GM19239 (cell line): ENCODE results near the gene PEX14.

Experiments
- DNase-seq: peaks from one replicate; pipeline ENCODE4 v3.0.0; 2011; ENCODE audit warnings: low spot score; ENCODE audit not compliant: insufficient read length
- FAIRE-seq: peaks from 2 replicates; lab custom pipeline; 2011; peaks lifted over from hg19 to GRCh38; lab: Jason Lieb, UNC

The PEX14 gene

DNA sequence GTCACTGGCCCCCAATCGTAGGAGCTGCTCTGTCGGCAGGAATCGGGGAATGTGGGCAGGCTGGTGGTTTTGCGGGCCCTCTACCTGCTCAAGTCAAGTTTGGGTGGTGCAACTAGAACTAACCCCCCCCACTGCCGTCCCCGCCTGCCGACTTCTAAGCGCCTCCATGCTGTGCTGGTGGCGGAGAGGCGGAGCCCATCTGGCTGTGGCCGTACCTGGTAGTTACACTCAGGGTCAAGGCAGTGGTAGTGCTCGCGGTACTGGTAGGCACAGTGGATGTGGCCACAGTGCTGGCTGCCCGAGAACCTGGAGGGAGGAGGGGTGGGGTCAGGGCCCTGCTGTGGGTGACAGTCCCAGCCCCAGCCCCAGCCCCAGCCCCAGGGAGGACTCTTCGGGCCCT is 181.7 kb downstream of the PEX14 start:
- FAIRE-seq (no peak), DNase-seq (no peak)

DNA sequence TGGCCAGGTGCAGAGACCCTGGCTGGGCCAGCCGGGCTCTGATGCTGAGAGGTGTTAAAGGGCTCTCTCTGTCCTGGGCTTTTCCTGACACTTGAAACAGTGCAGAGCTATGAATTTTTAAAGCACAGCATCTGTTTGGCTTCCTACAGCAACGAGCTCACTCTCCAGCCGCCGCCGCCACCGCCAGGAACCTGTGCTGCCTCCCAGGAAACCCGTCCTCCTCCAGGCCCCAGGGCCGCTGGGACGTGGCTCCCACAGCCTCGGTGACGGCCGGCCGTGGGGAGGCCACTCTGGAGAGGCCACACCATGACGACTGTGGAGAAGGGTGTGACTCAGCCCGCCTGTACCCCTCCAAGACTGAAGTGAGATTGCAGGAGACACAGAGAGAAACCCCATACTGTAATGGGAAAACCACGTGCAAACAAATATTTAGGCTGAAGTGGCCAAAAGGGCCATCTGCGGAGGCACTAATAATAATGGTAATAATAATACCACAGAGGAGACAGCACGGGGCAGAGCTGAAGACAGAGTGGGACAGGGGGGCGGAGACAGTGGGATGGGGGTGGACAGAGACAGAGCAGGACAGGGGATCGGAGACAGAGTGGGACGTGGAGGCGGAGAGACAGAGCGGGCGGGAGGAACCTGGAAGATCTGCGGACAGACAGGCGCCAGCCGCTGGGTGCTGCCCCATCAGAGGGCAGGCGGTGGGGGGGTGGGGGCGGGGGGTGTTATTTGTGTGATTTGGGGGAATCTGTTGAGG is 182.5 kb downstream of the PEX14 start:
- DNase-seq (no peak), FAIRE-seq (no peak)

DNA sequence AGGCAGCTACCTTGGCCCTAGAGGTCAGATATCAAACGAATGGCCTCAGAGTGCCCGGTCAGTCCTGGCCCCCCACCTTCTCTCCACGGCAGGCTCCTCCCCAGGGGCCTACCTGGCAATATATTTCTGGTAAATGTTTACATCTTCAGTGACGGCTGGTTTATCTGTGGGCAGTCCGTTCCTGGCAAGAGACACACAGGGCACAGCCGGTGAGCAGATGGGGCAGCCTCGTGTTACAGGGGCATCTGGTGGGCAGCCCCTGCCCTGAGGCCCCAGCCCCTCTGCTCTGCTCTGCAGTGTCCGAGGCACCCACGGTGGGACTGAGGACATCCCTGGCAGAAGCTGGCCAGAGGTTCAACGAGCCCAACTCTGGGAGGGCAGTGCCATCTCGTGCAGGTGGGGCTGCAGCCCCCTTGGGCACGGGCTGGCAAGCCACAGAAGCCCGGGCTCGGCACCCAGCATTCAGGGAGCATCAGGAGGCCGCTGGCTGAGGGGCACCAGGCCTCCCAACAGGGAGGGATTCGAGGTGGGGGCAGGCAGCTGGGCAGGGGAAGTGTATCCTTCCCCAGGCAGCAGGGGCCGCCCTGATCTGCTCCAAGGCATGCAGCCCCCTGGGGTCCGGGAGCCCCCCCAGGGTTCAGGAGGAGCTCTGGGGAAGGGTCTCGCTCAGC is 183.8 kb downstream of the PEX14 start:
- FAIRE-seq = no peak

DNA sequence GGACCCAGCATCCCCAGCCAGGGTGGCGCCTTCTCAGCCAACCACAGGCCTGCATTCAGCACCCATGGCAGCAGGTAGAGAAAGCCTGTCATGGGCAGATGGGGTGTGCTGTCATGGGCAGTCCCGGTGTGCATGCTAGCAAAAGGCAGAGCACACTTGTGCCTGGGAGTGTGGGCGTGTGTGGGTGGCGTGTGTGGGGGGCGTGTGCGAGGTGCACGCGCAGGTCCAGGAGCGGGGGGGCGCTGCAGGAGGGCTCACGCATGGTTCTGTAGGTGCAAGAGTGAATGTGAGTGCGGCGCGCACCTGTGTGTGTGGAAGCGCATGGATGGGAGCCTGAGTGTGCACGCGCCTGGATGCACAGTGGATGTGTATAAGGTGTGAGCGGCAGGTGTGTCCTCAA is 184.5 kb downstream of the PEX14 start:
- no peak for DNase-seq
- FAIRE-seq = no peak

More for the DNA sequence above, 183.8 kb downstream of the PEX14 start:
- no peak for DNase-seq

DNA sequence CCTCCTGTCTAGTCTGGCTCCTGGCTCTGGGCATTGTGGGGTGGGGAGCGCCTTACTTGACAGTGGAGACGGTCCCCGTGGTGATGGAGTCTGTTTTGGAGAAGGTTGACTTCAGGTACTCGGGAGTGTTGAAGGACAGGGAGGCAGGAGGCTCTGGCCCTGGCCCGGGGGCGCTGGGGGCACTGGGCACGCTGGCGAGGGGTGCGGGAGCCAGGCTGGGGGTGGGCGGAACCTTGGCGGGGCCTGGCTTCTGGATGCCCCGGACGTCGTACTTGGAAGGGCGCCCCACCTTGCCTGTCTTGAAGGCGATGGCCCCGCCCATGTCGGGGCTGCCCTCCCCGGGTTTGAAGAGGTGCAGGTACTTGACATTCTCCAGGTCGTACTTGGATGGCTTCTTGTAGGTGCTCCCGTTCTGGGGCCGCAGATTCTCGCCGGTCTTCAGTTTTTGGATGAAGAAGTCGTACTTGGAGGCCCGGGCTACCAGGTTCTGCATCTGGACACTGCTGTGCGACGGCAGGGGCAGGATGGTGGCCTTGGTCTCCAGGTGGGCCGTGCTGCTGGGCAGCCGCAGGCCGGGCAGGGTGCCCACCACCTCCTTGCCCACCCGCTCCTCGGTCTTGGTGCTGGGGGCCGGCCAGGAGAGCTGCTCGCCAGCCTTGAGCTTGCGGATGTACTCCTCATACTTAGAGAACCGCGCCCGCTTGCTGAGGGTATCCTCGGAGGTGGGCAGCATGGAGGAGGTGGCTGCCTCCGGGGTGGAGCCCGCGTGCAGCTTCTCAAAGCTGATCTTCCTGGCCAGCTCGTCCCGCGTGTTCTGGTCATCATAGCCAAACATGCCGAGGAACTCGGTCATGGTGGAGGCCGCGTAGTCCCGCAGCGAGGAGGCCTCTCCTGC is 185.1 kb downstream of the PEX14 start:
- FAIRE-seq (no peak), DNase-seq (no peak)

DNA sequence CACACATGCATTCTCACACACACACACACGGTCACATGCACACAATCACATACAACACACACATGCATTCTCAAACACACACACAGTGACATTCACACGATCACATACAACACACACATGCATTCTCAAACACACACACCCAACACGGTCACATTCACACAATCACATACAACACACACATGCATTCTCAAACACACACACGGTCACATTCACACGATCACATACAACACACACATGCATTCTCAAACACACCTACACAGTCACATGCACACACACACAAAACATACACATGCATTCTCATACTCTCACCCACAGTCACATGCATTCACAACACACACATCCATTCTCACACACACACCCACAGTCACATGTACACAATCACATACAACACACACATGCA is 186.7 kb downstream of the PEX14 start:
- FAIRE-seq (no peak), DNase-seq (no peak)

DNA sequence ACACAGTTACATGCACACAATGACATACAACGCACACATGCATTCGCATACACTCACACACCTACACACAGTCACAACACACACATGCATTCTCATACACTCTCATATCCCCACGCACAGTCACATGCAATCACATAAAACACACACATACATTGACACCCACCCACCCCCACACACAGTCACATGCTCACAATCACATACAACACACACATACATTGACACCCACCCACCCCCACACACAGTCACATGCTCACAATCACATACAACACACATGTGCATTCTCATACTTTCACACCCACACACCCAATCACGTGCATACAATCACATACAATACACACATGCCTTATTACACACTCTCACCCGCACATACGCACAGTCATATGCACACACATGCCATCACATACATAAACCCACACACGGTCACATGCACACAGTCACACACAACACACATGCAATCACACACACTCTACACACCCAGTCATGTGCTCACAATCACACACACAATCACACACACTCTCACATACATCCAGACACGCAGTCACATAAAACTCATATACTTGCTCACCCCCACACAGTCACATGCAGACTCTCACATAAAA is 187.4 kb downstream of the PEX14 start:
- DNase-seq (no peak), FAIRE-seq (no peak)

DNA sequence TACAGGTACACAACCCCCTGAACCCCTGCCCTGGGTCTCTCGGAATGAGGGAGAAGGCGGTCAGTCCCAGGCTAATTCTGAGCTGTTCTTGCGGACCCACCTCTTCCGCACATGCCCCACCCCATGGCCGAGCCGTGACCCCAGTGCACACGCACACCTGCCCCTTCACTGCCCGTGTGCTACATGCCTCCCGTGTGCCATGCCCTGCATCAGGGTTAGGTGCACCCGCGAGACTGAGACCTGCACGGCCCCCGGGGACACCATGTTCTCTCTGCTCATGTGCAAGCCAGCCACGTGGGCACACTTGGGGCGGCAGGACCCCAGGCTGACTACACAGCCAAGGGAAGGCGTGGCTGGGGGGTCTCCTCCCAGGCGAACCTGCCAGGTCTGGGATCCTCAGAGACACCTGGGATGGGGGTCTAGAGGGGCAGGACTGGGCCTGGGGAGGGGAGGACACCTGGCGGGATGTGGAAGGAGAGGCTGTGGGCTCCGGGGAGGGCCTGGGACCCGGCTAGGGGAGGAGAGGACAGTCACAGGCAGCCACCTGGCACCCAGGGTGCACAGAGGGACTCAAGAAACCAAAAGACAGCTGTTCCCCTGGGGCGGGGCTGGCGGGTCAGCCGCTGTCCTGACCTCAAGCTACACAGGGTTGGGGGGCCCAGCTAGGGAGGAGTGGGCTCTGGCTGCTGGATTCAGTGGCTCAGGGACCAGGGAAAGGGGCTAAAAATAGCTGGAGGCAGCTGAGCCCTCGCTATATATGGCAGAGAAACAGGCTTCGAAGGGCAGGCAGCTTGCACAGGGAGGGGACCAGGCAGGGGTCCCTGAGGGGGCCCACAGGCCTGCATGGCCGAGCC is 188.3 kb downstream of the PEX14 start:
- DNase-seq = no peak
- FAIRE-seq = no peak

DNA sequence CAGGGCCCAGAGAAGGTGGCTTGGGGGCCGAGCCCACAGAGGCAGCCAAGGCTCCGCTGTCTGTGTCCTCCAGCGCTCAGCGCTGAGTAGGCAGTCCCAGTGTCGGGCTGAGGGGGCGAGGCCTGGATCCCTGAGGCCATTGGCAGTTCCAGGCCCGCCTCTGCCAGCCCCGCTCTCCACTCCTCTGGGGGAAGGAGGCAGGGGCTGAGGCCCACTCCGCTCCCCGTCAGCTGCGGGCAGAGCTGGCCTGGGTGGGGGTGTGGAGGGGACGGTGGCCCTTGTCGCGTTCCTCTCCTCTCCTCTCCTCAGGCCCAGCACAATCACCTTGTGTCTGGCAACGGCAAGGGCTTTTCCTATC is 188.9 kb downstream of the PEX14 start:
- FAIRE-seq (no peak), DNase-seq (no peak)

DNA sequence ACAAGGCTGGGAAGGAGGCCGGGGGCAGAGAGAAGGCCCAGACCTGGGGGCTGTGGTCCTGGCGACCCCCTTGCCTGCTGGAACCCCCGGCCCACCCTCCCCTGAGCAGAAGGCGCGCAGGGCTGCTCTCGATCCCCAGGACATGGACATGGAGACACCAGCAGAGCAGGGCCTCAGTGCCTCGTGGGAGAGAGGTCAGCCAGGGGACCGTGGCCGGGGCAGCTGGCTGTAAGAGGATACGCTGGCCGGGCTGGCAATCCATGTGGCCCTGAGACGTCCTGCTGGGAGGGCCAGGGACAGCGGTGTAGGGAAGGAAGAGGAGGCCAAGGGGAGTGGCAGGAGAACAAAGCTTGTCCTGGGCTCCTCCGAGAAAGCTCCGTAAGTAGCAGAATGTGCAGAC is 189.5 kb downstream of the PEX14 start:
- no peak for FAIRE-seq
- no peak for DNase-seq

DNA sequence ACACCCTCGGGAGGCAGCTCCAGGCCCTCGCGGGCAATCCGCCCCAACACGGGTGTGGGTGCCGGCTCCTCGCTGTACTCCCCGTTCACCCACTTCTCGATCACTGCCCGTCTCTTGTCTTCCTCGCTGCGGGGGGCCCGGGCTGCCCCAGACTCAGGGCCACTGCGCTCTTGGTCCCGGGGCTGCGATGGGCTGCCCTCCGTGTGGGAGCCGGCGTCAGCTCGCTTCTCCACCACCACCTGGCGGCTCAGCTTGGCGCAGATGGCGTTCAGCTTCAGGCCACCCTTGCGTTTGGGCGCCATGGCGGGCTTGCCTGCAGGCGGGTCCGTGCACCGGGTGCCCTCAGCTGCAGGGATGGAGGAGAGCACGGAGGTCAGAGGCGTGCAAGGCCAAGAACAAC is 190.5 kb downstream of the PEX14 start:
- DNase-seq (no peak), FAIRE-seq (no peak)

DNA sequence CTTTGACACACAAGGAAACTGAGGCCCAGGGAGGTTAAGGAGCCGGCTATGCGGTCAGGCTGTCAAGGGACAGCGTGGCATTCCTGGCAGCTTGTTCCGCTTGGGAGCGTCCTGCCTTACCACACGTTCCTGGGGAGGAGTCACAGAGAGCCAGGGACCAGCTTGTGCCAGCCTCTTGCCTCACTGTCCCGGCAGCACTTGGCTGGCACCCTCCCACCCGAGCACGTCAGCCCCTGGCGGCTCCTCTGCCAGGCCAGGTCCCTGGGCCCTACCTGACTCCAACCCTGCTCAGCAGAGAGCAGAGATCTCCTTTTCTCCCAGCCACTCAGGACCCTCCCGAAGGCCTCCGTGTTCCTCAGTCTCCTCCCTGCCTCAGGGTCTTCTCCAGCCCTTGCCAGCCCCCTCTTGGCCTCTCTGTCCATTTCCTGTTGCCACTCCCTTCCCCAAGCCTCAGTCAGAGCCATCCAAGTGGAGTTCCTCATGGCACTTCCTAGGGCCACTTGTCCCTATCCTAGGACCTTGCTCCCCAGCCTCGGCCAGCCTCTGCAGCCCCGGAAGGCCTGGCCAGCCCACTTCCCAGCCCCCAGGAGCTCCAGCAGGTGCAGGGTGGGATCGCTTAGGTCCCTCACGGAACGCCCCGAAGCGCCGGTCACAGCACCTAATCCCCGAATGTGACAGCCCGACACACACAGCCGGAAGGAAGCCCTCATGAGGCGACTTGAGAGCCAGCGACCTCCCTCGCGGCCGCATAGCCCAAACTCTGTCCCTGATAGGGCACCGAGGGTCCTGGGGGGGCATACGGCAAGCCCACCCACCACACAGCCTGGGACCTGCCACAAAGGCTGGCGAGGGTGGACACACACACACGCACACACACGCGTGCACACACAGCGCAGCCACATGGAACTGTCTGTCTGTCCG is 191.4 kb downstream of the PEX14 start:
- FAIRE-seq = no peak

DNA sequence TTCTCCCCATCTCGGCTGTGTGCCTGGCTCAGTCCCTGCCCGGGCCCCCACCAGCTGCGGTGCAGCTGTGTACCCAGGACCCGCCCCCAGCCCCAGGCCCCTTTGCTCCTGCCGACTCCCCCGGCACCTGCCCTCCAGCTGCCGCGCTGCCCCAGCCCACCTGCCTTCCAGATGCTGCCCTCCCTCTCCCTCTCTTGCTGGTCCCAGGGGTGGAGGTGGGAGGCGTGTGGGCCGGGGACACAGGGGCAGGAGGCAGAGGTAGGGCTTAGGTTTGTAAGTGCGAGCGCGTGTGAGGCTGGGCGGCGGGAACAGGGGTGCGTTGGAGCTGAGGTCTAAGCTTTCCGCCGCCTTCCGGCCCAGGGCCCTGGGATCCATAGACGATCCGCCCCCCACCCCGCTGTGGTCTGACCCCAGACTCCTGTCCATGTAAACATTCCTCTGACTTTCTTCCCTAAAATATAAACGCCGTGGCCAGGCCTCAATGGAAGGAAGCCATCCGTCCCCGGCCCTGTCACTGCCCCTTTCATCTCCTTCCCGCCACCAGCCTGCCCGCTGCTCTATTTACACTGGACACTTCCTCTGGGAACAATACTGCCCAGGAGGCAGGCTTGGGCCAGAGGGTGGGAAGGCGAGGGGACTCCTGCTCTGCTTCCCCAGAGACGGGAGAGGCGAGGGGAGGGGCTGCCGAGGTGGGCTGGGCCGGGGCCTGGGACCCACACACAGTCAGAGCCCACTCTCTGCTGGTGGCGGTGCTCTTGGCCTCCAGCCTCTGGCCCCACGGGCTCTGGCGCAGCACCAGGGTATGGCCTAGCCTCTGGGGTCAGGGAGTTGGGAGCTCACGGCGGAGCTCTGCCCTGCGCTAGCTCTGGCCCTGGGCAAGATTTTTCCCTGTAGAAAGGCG is 193.4 kb downstream of the PEX14 start:
- DNase-seq (no peak), FAIRE-seq (no peak)

More for the DNA sequence above, 191.4 kb downstream of the PEX14 start:
- DNase-seq = no peak

DNA sequence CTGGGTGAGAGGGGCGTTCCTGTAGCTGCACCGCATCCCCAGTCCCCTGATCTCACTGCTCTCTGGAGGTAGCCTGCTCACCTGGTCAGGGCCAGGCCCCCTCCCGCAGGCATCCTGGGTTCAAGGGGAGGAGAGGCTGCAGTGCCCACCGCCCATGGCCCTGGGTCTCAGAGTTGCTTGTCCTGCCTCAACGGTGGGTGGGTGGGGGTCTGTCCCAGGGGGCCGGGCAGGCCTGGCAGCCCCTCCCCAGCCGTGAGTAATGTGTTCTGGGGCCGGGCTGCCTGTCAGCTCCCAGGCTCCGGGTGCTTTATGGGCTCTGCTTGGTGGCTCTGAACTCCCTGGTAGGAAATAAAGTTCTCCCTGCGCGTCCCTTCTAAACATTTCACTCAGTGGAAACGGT is 194.8 kb downstream of the PEX14 start:
- DNase-seq = no peak
- no peak for FAIRE-seq

DNA sequence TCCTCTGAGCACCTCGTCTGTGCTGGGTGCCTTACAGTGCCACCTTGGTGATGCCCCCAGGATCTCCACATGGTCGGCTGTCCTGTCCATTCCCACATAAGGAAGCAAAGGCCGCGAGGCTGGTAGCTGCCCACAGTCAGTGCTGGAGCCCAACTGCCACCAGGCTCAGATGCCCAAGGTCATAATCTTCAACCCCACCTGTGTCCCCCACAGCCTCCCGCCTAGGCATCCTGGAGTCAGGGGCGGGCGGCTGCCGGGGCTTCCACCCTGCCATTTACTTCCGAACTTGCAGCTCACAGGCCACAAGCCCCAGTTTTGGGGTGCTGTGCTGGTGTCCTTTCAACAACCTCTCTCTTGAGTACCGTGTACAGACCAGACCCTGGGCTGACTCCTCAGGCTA is 195.4 kb downstream of the PEX14 start:
- FAIRE-seq = no peak
- no peak for DNase-seq

DNA sequence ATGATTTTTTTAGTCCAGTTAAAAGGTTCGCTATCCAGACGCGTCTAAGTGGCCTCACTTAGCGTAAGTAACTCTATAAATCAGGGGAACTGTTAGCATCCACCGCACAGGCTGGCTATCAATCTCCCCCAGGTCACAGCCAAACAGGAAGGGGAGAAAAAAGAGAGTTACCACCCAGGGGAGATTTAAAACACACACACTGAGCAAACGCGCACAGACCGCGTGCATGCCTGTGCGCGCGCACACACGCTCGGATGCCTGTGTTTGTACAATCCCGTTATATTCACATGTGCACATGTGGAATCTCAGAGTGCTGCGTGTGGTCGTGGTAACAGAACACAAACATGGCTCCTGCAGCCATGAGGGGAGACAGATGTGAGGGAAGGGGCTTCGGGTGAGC is 196.3 kb downstream of the PEX14 start:
- no peak for DNase-seq

DNA sequence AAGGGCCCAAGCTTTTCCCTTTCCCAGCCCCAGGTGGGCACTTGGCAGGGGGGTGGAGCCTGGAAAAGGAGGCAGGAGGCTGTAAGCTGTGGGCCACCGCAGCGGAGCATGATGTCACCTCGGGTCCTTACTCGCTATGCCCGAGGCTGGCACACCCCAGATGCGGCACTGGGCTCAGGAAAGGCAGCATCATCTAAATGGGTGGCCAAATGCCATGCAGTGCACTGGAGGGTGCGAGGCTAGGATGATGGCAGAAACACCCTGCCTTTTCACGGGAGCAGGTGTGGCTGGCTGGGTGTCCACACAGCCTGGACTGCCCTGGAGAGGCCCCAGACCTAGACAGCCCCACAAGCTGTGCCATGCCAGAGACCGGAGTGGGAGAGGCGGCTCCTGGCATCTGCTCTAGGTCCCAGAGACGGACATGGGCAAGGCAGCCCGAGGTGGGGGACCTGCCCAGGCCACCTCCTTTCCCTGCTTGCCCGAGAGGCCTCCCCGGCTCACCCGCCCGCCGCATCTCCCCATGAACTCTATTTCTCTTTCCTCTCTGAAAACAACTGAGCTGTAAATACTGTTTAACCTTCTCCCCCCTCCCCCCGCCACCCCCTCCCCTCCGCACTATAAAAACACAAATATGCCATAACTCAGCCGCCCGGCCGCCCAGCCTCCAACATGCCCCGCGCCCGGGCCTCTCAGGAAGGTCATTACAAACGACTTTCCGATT is 197.0 kb downstream of the PEX14 start:
- DNase-seq (no peak), FAIRE-seq (no peak)

More for the DNA sequence above, 196.3 kb downstream of the PEX14 start:
- no peak for FAIRE-seq
